ENCODE measurements around the gene KIAA0930.
A peak's percentile ranks its signal among the peaks of the same experiment; 100 is the strongest.

The KIAA0930 gene

DNA sequence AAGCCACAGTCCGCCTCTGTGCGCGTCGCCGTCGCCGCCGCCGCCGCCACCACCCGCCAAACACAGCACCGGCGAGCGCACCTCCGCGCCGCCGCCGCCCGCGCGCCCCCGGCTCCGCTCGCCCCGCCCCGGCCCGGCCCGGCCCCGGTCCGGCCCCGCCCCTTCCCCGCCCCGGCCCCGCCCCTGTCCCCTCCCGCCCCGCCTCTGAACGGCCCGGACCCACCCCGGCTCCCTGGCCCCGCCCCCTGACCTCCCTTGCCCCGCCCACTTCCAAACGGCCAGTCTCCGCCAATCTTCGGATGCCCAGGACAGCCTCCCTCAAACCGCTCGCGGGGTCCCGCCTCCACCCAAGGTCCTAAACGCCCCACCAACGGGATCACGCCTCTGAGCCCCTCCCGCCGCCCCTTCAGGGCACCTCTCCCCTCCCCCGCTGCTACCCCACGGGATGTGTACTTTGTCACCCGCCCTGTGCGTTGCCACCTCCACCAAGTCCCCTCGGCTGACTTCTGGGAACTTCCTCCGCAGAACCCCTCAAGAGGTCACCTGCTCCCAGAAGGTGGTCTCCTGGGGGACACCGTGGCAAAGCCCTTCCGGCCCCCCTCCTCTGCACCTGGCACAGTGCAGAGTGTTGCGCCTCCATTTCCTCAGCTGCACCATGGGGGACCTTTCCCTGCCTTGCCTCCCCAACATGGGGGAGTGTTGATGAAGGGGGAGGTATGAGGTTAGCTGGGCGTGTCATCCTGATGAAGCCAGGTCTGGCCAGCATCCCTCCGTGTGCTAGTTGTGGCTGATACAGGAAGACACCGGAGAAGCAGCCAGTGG, at the start of gene KIAA0930:
Gene KIAA0930, minus strand, starts transcription at position 85 of the 822 bp plus-strand sequence. CDS start 191 bp downstream, outside the sequence.
- Histone ChIP-seq H3K9me3 (ENCODE audit: severe bottlenecking) (no peaks in the 10 kb centered on the region), H3K27me3 (ENCODE audit: insufficient read depth, low read depth, severe bottlenecking) (no peaks in the 10 kb centered on the region), H3K36me3 (no peaks in the 10 kb centered on the region; the same call in 1 of the 2 replicates), H3K27ac (no peak within 1 kb of the TSS), H3K4me3 (ENCODE audit: low read depth, low read length) (peak within 1 kb of the TSS; percentile 69)
- TF ChIP-seq, protein P1, sequence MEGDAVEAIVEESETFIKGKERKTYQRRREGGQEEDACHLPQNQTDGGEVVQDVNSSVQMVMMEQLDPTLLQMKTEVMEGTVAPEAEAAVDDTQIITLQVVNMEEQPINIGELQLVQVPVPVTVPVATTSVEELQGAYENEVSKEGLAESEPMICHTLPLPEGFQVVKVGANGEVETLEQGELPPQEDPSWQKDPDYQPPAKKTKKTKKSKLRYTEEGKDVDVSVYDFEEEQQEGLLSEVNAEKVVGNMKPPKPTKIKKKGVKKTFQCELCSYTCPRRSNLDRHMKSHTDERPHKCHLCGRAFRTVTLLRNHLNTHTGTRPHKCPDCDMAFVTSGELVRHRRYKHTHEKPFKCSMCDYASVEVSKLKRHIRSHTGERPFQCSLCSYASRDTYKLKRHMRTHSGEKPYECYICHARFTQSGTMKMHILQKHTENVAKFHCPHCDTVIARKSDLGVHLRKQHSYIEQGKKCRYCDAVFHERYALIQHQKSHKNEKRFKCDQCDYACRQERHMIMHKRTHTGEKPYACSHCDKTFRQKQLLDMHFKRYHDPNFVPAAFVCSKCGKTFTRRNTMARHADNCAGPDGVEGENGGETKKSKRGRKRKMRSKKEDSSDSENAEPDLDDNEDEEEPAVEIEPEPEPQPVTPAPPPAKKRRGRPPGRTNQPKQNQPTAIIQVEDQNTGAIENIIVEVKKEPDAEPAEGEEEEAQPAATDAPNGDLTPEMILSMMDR (IDR thresholded peaks at IDR 0.05; ENCODE audit: low read depth, low read length): no peak
- peak; percentile 66 for DNase-seq

DNA sequence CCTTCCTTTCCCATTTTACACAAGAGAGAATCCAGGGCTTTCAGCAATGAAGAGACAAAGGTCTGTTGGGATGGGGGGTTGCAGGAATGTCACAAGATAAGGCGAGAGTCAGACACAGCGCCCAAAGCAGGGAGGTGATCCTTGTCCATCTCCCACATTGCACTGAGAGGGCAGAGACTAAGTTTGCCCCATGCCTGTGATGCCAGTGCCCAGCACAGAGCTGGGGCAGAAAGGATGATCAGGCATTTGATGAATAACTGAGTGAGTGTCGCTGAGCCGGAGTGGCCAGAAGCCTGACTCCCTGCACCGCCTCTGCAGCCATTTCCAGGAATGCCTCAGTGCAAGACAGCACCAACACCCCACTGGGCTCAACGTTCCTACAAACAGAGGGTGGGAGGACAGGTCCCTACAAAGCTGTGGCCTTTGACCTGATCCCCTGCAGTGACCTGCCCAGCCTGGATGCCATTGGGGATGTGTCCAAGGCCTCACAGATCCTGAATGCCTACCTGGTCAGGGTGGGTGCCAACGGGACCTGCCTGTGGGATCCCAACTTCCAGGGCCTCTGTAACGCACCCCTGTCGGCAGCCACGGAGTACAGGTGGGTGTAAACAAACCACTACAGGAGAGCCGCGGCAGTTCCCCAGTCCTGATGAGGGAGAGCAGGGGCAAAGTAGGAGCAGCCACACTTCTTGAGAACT, 46.3 kb upstream of the KIAA0930 start:
- no peaks in the 10 kb centered on the region for H3K36me3 ChIP-seq
- H3K9me3 ChIP-seq (ENCODE audit: severe bottlenecking): no peaks in the 10 kb centered on the region
- H3K4me3 ChIP-seq (ENCODE audit: low read depth, low read length): no peak overlapping the region
- no peaks in the 10 kb centered on the region for H3K27me3 ChIP-seq (ENCODE audit: insufficient read depth, low read depth, severe bottlenecking)
- DNase-seq: no peak
- H3K27ac ChIP-seq: no peak overlapping the region
- TF ChIP-seq, protein P1 (IDR thresholded peaks at IDR 0.05; ENCODE audit: low read depth, low read length): no peak

DNA sequence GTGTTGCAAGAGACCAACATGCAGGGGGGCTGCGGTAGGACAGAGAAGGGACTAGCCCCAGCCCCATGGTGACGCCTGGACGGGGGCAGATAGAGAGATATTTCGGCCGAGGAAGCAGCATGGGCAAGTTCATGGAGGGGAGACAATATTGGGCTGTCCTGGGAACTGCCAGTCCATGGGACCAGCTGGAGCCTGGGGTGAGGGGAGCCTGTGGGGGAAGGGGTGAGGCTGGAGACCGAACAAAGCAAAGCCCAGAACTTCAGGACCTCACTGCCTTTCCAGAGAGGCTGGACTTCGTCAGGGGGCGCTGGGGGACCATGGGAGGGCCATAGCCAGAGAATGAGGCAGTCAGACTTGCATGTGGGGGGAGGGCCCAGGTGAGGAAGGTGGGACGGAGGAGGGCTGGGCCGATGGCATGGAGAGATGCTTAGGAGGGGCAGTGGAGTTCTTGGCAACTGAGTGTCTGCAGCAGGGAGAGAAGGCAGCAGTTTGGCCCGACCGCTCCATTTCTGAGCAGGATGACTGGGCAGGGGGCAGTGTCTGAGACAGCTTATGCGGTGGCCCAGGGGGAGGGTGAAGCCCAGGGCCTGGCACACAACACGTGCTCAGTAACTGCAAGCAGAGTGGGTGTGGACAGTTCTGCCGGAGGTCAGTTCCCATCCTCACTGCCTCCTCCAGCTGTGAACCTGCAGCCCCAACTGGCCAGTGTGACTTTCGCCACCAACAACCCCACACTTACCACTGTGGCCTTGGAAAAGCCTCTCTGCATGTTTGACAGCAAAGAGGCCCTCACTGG, 44.8 kb upstream of the KIAA0930 start:
- H3K27ac ChIP-seq: no peak overlapping the region
- no peak overlapping the region for H3K4me3 ChIP-seq (ENCODE audit: low read depth, low read length)
- H3K9me3 ChIP-seq (ENCODE audit: severe bottlenecking): no peaks in the 10 kb centered on the region
- H3K36me3 ChIP-seq: no peaks in the 10 kb centered on the region
- H3K27me3 ChIP-seq (ENCODE audit: insufficient read depth, low read depth, severe bottlenecking): no peaks in the 10 kb centered on the region
- DNase-seq: peak; percentile 32
- TF ChIP-seq, protein P1 (IDR thresholded peaks at IDR 0.05; ENCODE audit: low read depth, low read length): 0 out of 2 replicates have a peak, but pooled peaks have one; percentile 19

DNA sequence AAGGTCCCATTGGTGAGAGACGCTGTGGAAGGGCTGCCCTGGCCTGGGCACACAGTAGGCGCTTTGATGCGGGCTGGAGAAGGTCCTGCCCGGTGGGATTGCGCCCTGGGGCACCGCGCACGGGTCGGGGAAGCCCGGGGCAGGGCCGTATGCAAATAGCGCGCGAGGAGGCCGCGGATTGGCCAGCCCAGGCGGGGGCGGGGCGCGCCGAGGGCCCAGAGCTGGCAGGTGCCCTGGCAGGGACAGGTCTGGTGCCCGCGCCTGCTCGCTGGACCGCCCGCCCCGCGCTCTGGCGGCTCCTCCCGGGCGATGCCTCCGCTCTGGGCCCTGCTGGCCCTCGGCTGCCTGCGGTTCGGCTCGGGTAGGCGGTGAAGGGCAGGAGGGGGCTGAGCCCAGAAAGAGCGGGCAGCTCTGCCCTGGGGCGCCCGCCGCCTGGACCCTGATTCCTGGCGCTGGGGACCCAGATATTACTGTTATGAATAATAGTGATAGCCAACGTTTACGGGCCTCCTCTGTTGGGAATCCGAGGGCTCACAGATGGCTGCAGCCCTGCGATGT, 44.1 kb upstream of the KIAA0930 start, which contains the start of gene UPK3A:
Gene UPK3A, plus strand, starts transcription at position 245 of the 558 bp plus-strand sequence. Its CDS starts 65 bp downstream, at position 310.
- Histone ChIP-seq H3K4me3 (ENCODE audit: low read depth, low read length) (no peak within 1 kb of the TSS), H3K36me3 (no peaks in the 10 kb centered on the region), H3K27ac (no peak within 1 kb of the TSS), H3K27me3 (ENCODE audit: insufficient read depth, low read depth, severe bottlenecking) (no peaks in the 10 kb centered on the region), H3K9me3 (ENCODE audit: severe bottlenecking) (no peaks in the 10 kb centered on the region)
- TF ChIP-seq, protein P1 (IDR thresholded peaks at IDR 0.05; ENCODE audit: low read depth, low read length): no peak
- no peak for DNase-seq

DNA sequence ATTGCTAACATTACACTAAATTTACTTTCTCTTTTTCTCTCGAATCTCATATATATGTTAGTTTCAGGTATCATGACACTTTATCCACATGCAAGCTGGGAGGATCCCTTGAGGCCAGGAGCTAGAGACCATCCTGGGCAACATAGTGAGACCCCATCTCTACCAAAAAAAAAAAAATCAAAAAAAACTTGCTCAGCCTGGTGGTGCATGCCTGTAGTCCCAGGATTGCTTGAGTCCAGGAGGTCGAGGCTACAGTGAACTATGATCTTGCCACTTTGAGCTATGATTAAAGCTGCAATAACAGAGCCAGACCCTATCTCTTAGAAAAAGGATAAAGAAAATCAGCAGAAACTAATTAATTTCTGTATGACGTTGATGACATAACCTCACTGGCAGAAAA, 40.3 kb upstream of the KIAA0930 start:
- Histone ChIP-seq H3K36me3 (no peaks in the 10 kb centered on the region), H3K27ac (no peak overlapping the region), H3K4me3 (ENCODE audit: low read depth, low read length) (no peak overlapping the region), H3K27me3 (ENCODE audit: insufficient read depth, low read depth, severe bottlenecking) (no peaks in the 10 kb centered on the region), H3K9me3 (ENCODE audit: severe bottlenecking) (no peaks in the 10 kb centered on the region)
- TF ChIP-seq, protein P1 (IDR thresholded peaks at IDR 0.05; ENCODE audit: low read depth, low read length): no peak
- no peak for DNase-seq
